Anterior cingulate cortex (tissue), 58 donors: Measurements from ENCODE around the gene BCAS1.

Experiments used
- DNase-seq, 58 donors: peaks; one replicate each; lab custom pipeline; 2025; lab: John Stamatoyannopoulos, UW

Gene BCAS1

DNA sequence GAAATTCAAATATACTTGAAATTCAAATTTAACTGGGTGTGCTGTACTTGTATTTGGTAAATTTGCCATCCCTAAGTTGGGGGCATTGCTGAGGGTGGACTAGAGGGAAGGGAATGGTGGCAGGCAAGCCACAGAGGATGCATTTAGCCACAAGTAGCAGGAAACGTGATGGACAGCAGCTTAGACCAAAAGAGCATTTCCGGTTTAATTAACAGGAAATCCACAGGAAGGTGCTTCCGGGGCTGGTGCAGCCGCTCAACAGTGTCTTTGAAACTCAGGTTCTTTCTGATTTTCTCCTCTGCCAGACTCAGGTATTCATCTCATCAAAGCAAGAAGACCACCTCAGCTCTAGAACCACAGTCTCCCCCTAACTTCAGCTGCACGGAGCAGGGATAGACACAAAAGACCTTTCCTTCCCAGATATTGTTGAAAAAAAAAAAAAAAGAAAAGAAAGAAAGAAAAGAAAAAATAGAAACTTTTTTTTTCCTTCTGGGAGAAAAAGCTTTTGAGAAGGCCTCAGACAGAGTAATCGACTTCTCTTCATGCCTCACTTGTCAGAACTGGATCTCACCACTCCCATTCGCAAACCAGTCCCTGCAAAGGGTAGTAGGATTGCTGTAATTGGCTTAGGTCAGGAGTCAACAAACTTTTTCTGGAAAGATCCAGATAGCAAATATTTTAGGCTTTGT is 8.0 kb upstream of the BCAS1 start:
- DNase-seq = no peak

DNA sequence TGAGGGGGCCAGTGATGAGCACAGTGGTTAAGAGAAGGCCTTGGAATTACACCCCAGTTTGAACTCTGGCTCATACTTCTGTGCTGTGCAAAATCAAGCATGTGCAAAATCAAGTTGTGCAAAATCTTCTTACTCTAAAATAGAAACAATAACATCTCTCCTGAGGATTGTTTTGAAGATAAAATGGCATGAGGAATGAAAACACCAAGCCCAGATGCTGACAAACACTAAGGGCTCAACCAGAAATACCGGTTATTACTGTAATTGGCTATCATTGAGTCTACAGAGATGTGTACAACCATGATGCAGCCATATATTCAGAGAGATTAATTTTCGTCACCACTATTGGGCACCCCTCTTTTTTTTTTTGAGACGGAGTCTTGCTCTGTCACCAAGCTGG is 5.9 kb upstream of the BCAS1 start:
- no peak for DNase-seq

DNA sequence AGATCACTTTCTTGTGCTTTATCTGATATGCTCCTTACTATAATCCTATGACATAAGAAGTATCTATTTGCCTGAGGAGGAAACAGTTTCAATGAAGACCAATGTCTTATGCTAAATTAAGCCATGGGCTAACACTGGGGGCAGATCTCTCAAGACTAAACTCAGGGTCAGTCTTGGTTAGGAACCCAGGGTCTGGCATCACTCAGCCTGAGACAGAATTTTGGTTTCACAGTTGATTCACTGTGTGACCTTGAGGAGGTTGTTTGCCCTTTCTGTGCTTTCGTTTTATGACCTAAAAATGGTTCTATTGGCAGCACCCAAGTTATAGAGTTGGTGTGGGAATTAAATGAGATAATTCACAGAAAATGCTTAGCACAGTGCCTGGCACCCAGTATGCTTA is 4.9 kb upstream of the BCAS1 start:
- DNase-seq = no peak

- no peak for DNase-seq
Measured at GRCh38 chr20:54074511-54074910, 4.1 kb upstream of the BCAS1 start.

GRCh38 chr20:54073288-54073687 is 2.9 kb upstream of the BCAS1 start:
- DNase-seq = no peak

DNA sequence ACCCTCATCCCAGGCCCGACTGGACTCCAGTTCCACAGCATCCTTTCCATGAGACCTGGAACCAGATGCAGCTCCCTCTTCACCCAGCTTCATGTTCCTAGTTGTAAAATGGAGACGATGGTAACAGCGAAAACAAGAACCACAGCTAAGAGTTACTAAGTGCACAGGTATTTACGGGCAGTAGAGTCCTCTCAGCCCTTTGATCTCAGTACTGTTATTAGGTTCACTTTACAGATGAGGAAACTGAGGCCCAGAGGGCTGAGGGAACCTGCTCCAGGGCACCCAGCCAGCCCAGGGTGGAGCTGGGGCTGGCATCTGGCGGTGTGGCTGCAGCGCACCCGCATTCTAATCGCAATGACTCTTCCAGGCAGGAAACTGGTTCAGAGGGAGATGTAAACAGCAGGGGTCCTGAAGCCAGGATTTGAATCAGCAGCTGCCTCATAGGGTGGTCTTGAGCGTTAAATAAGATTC is 858 bp downstream of the BCAS1 start:
- DNase-seq = no peak

- no peak for DNase-seq
Measured at GRCh38 chr20:54068966-54069365, 1.4 kb downstream of the BCAS1 start.

DNA sequence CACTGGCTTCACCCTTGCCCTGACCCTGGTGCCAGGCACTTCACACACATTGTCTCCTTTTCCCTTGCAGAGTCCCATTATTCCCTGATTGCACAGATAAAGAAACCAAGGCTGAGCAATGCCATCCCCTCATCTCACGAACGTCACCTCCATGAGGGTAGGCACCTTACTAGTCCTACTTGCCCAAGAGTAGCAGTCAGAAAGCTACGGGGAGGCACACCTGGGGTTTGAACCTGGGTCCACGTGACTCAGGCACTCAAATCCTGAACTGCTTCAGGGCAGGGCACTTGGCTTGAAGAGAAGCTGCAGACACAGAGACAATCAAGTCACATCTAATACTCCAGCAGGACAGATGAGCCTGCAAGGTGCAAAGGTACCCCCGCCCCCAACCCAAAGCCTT is 1.9 kb downstream of the BCAS1 start:
- no peak for DNase-seq

DNA sequence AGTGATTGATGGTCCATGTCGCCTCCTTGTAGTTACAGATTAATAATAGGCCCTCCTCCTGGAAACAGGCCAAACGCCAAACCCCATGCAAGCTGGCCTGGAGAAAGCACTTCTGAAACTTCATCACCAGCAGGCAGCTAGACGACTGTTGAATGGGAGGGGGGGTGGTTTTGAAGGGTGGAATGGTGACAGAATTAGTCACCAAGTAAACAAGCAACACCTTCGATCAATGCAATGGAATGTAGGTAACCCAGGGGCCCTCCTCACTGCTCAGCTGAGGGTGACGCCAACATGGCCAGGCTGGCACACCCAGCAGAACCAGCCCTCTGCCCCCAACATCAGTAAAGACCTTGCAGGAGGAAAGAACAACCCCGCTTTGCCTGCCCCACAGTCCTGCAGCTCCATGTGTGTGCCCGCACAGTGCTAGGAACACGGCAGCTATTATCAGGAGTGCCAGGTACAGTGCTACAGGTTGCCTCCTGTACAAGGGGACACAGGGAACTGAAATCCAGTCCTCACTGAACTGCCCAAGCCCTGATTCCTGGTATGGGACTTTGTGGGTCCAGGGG is 2.7 kb downstream of the BCAS1 start:
- DNase-seq = no peak

GRCh38 chr20:54065601-54066038 is 4.8 kb downstream of the BCAS1 start:
- DNase-seq = no peak

DNA sequence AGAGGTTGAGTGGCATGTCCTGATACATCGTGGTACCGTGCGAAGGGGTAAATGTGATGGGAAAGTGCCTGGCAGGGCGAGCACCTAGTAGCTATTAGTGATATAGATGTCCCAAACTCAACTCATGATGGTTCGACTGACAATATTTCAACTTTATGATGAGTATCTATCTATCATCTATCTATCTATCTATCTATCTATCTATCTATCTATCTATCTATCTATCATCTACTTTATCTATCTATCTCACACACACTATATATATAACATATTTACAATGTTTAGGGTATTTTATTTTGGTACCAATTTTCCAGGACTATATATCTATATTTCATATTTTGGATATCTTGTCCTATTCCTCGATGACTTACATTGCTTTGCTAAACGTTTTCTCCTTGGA is 5.5 kb downstream of the BCAS1 start:
- DNase-seq = no peak

- DNase-seq = no peak
Measured at GRCh38 chr20:54063992-54064676, 6.3 kb downstream of the BCAS1 start.

DNA sequence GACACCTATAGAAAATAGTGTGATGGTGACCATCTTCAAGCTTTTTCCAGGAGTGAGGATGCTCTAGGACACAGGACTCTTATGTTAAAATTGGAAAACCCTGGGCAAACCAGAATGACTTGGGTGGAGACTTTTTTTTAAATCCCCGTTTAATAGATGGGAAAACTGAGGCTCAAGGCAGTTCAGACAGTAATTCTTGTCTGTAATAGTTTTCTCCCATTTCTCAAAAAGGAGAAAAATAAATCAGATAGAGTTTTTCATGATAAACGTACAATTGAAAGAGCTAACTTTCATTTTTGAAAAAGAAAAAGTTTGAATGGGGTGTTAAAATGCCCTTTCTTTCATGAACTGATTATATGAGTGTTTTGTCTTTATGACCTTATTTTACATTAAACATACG is 6.8 kb downstream of the BCAS1 start:
- DNase-seq = no peak

DNA sequence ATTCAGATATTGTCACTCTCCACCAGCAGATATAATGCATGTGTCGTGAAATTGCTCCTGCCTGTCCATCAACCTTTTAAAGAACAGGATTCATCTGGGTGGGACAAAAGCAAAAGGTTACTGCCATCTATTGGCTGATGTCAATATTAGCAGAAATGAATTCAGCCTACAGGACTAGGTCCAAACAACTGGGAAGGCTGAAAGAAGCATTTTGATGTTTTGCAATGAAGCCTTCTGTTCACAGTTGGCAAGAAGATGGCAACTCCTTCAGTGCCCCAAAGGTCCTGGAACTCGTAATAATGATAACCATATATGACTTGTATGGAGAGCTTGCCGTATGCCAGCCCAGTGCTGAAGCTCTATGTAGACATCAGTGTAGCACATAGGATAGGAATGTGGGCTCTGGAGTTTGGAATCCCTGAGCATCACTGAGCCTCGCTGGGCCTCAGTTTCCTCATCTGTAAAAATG is 7.5 kb downstream of the BCAS1 start:
- peak in 14 of 58 donors; percentile 2 to 67 (median 16) for DNase-seq

- peak in 1 of 58 donors; percentile 11 for DNase-seq
Measured at GRCh38 chr20:54061101-54061881, 9.1 kb downstream of the BCAS1 start.

DNA sequence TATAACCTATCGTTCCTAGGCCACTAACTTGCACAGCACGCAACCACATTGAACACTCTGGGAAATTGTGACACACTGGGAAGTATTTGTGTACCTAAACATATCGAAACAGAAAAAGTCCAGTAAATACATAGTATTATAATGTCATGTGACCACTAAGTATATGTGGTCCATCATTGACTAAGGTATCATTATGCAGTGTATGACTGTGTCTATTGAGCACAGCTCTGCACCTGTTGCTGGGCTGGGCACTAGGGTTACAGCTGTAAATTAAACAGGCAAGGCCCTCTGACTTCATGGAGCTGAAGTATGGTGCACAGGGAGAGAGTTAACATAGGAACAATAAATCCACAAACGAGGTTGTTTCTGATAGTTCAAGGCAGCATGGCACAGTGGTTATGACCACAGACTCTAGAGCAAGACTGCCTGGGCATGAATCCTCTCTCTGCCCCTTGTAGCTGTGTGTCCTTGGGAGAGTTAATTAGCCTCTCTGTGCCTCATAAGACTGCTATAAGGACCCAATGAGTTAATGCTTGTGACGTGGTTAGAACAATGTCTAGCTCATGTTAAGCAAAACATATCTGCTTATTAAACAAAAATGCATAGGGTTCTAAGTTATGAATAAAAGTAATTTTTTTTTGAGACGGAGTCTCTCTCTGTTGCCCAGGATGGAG is 10.6 kb downstream of the BCAS1 start:
- no peak for DNase-seq

DNA sequence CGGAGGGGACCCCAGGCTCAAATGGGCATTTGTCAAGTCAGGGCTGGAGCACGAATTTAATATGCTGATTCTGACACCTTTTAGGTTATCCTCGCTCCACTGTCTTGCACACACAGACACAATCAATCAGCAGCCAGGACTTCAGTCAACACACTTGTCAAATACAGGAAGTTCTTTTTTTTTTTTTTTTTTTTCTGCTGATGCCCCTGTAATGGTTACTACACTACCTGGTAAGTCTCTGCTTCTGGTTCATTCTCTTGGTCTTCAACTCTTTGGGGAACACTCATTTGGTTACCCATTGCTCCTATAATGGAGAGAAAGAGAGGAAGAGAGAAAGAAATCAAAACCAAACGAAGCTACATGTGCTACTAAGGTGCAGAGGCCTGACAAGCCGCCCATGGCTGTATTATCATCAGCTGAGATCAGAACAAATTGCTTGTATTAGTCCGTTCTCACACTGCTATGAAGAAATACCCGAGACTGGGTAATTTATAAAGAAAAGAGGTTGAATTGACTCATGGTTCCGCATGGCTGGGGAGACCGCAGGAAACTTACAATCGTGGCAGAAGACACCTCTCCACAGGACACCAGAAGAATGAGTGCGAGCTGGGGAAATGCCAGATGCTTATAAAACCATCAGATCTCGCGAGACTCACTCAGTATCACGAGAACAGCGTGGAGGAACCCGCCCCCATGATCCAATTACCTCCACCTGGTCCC is 11.8 kb downstream of the BCAS1 start:
- DNase-seq = no peak

- DNase-seq = no peak
Measured at GRCh38 chr20:54056762-54057639, 13.4 kb downstream of the BCAS1 start.

DNA sequence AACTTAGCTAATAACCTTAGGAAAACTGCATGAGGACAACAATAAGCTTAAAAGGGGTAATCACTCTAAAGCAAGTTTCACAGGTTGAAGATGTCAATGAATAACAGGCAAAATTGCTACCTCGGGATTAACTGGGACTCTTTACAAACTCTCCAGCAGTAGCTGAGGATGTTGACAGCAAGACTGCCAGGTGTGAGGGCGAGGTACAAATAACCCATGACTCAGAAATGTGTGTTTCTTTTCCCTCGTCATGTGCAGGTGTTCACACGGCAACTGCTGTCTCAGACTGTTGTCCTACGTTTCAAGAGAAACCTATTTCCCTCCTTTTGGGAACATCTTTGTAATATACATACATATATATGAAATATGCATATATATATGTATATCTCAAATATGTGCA is 15.9 kb downstream of the BCAS1 start:
- DNase-seq = no peak
